ENCODE results near the gene FXYD6.

GRCh38 chr11:117923773-117924172 lies 47.3 kb upstream of the FXYD6 start:
- TF ChIP-seq JUN (IDR thresholded peaks at IDR 0.05) (no peak), HOXA7 (CRISPR knock-in tag; IDR thresholded peaks at IDR 0.05) (no peak), NR3C1 (IDR thresholded peaks at IDR 0.05) (no peak), CTCF (IDR thresholded peaks at IDR 0.05) (no peak), RFX5 (IDR thresholded peaks at IDR 0.05) (no peak), MAX (IDR thresholded peaks at IDR 0.05) (no peak), POLR2A (IDR thresholded peaks at IDR 0.05; ENCODE audit: low read length) (no peak), RCOR1 (IDR thresholded peaks at IDR 0.05; ENCODE audit: low read depth, low read length) (no peak), TP53 (CRISPR knock-in tag; IDR thresholded peaks at IDR 0.05) (no peak), ZFP36 (IDR thresholded peaks at IDR 0.05; ENCODE audit: borderline replicate concordance, partially characterized antibody) (no peak), RNF2 (IDR thresholded peaks at IDR 0.05; ENCODE audit: borderline replicate concordance, low read depth) (no peak), ZSCAN20 (CRISPR knock-in tag; IDR thresholded peaks at IDR 0.05) (no peak)
